ENCODE measurements around the gene RPRD1B.

DNA sequence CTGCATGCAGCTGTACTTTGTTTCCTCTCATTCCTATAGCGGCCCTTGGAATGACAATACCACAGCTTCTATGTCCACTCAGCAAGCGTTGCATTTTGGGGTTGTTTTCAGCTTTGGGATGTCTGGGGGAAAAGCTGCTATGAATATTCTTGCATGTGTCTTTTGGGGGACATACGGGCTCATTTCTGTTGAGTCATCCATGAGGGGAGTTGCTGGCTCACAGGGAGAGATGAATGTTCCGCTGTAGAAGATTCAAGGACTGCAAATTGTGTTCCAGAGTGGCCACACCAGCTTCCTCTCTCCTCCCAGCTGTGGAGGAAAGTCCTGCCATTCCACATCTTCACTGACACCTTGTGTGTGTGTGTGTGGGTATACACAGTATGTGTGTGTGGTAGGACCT is 88.2 kb downstream of the RPRD1B start:
- TF ChIP-seq, protein P1, sequence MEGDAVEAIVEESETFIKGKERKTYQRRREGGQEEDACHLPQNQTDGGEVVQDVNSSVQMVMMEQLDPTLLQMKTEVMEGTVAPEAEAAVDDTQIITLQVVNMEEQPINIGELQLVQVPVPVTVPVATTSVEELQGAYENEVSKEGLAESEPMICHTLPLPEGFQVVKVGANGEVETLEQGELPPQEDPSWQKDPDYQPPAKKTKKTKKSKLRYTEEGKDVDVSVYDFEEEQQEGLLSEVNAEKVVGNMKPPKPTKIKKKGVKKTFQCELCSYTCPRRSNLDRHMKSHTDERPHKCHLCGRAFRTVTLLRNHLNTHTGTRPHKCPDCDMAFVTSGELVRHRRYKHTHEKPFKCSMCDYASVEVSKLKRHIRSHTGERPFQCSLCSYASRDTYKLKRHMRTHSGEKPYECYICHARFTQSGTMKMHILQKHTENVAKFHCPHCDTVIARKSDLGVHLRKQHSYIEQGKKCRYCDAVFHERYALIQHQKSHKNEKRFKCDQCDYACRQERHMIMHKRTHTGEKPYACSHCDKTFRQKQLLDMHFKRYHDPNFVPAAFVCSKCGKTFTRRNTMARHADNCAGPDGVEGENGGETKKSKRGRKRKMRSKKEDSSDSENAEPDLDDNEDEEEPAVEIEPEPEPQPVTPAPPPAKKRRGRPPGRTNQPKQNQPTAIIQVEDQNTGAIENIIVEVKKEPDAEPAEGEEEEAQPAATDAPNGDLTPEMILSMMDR (conservative IDR thresholded peaks at IDR 0.05; ENCODE audit: low read depth, low read length) = no peak
- TF ChIP-seq EZH2 (IDR thresholded peaks at IDR 0.05; ENCODE audit: low read length, unreplicated experiment) = no peak
- no peak for TF ChIP-seq EZH2phosphoT487 (IDR thresholded peaks at IDR 0.05; ENCODE audit: borderline replicate concordance, low read length)
